HG03095 (cell line): ENCODE results near the gene ARFRP1.

Experiments used
- ATAC-seq: cut with Tn5 transposase; IDR thresholded peaks from one replicate; pipeline ENCODE4 v1.9.1; 2021; ENCODE audit warnings: moderate library complexity; ENCODE audit not compliant: unreplicated experiment

Gene ARFRP1

DNA sequence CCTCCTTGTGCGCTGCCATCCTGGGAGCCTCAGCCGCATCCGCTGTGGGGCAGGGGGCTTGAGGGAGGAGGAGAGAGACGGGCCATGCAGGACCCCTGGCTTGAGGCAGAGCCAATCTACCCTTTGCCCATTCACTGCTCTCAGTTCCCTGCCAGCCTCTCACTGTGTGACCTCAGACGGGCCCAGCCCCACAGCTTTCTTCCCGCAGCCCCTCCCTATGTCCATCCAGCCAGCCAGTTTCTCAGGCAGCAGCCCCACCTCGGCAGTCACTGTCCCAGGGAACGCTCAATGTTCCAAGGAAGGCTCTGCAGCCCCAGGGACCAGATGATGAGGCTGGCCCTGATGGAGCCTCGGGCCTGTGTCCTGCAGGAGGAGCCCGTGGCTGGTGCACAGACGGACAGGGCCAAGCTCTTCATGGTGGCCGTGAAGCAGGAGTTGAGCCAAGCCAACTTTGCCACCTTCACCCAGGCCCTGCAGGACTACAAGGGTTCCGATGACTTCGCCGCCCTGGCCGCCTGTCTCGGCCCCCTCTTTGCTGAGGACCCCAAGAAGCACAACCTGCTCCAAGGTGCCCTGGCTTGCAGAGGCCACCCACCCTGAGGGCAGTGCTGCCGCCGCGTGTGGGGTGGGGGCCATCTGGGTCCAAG is 15.2 kb downstream of the ARFRP1 start:
- no peak for ATAC-seq

DNA sequence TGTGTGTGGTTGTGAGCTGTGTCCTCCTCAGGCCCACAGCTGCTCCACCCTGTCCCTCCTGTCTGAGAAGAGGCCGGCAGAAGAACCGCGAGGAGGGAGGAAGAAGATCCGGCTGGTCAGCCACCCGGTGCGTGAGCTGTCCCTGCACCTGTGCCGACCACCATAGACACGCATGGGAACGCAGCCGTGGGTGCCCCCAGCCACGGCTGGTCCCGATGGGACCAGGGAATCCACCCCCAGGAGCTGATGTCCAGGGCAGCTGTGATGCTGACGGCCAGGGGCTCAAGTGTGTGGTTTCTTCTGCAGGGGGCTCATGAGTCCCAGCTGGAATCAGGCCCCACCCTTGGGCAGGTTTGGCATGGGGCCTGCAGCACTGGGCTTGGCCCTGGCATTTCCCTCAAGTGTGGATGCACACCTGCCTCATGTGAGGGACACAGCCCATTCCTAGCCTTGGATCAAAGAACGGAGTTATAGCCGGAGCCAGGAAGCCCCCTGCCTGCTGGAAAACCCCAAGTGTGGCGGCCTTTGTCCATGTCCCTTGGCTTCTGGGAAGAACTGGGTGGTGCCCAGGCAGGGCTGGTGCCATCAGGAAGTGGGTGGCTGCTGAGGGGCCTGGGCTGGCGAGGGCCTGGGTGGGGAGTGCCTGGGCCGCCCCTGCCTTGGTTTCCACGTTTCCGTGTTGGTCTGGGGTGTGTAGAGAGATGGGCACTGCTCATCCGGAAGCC is 15.9 kb downstream of the ARFRP1 start:
- ATAC-seq = no peak

DNA sequence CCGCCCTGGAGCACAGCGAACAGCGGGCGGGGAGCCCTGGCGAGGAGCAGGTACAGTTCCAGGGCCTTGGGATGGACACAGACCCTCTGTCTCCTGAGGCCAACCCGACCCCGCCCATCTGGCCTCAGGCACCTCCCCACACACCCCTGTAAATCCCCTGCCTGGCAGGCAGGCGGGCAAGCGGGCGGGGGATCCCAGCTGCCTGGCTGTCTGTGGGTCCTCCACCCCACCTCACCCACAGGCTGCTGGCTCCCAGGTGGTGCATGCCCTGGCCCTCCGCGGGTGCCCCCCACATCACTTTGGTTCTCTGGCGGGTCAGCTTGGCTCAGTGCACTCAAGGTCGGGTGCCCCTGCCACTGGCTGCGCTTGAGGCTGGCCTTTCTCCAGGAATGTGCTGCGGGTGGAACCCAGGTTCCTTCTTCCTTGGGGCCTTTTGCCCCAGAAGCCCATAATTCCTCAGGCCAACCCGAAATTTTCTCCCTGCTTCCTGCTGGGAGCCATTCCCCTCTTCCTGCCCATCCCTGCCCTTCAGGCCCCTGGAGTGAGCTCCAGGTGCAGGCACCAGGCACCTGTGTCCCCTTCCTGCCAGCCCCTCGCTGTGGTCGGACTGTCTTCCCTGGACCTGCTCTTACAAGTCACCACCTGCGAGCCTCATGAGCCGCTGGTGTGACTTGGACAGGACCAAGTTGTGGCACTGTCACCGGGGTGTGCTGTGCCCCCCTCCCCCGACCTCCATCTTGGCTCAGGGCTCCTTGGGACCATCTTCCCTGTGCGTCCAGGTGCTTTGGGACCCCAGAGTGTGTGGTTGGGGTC is 16.7 kb downstream of the ARFRP1 start:
- no peak for ATAC-seq

DNA sequence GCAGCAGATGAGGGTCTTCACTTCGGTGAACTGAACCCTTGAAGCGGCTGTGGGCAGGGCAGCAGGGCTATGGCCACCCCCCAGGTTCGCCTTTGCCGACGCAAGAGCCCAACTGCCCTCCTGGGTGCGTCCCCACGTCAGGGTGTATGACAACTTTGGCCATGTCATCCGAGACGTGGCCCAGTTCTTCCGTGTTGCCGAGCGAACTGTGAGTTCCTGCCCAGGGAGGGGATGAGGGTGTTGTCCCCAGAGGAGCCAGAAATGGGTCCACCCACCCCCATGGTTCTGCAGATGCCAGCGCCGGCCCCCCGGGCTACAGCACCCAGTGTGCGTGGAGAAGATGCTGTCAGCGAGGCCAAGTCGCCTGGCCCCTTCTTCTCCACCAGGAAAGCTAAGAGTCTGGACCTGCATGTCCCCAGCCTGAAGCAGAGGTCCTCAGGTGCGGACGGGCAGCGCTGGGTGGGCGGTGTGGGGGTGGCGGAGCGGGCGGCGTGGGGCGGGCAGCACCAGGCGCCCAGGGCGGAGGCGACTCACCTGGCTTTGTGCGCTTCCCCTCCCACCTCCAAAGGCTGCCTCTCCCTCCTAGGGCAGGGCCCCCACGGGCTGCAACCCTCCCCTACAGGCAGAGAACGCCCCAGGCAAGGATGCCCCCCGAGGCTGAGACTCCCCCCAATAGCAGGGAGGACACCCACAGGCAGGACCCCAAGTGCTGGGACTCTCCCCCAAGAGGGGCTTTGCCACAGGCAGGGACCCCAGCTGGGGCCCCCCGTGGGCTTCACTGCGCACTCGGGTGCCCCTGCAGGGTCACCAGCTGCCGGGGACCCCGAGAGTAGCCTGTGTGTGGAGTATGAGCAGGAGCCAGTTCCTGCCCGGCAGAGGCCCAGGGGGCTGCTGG is 17.5 kb downstream of the ARFRP1 start:
- ATAC-seq = no peak

DNA sequence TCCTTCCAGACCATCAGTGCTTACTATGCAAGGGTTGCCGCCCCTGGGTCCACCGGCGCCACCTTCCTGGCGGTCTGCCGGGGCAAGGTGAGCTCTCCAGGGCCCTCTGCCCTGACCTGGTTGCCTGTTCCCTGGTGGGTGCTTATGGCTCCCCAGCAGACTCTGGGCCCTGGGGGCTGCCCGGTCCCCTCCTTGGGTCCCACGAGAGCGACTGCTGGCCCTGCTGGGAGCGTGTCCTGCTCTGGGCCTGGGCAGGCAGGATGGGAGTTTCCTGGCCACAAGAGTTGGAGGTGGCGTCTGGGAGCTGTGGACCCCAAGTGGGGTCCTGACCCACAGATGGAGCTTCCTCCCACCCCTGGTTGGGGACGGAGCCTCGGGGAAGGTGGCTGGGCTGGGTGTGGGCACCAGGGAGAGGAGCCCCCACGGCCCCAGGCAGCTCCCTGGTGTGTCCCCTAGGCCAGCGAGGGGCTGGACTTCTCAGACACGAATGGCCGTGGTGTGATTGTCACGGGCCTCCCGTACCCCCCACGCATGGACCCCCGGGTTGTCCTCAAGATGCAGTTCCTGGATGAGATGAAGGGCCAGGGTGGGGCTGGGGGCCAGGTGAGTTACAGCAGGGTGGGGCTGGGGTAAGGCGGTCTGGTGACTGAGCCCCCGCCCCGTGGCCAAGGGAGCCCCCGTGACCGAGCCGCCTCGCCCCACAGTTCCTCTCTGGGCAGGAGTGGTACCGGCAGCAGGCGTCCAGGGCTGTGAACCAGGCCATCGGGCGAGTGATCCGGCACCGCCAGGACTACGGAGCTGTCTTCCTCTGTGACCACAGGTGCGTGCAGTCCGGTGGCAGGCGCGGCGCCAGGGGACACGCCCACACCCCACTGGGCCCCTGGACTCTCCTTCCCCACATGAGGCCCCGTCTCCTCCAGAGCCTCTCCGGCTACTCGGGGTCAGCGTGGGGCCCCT is 18.5 kb downstream of the ARFRP1 start:
- ATAC-seq = no peak

DNA sequence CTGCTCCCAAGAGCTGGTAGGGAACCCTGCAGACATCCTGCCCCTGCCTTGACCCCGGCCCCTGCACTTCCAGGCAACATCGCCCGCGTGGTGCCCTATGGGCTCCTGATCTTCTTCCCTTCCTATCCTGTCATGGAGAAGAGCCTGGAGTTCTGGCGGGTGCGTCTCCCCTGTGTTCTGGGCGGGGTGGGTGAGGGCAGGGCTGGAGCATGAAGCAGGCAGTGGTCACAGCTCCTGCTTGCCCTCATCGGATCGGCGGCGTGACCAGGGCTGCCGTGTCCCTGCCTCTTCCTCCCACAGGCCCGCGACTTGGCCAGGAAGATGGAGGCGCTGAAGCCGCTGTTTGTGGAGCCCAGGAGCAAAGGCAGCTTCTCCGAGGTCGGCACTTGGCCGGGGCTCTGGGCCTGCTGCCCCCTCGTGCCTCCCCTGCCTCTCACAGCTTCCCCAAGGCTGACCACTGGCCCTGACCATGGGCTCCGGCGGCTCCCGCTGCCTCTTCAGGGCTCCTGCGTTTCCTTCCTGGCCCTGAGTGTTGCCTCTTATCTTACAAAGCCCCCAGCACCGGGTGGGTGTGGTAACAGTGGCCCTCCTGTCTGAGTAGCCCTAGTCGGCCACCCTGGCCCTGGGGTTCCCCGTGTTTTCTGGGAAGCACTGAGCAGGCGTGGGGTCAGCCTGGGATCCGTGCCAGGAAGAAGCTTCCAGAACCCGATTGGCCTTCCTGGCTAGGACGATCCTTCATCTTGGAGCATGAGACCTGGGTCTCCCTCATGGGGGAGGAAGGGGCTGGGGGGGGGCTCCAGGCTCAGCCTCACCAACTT is 19.3 kb downstream of the ARFRP1 start:
- no peak for ATAC-seq

DNA sequence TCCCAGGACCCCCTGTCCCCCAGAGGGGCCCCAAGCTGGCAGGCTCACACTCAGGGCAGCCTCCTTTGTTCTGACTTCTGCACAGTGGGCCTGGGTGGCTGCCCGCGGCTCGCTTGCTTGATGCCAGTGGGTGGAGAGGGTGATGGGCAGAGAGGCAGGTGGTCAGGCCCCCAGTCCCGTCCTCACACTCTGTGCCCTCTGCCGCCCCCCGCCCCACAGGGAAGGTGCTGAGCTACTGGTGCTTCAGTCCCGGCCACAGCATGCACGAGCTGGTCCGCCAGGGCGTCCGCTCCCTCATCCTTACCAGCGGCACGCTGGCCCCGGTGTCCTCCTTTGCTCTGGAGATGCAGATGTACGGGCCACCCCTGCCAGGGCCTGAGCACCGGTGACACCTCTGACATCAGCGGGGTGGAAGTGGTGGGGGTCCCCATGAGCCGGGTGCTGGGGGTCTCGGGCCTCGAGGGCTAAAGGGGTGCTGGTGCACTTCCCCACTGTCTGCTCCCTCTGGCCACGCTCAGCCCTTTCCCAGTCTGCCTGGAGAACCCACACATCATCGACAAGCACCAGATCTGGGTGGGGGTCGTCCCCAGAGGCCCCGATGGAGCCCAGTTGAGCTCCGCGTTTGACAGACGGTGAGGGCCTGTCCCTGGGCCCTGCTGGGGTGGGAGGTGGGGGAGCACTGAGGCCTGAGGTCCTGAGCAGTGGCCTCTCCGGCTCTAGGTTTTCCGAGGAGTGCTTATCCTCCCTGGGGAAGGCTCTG is 20.2 kb downstream of the ARFRP1 start:
- ATAC-seq = no peak

DNA sequence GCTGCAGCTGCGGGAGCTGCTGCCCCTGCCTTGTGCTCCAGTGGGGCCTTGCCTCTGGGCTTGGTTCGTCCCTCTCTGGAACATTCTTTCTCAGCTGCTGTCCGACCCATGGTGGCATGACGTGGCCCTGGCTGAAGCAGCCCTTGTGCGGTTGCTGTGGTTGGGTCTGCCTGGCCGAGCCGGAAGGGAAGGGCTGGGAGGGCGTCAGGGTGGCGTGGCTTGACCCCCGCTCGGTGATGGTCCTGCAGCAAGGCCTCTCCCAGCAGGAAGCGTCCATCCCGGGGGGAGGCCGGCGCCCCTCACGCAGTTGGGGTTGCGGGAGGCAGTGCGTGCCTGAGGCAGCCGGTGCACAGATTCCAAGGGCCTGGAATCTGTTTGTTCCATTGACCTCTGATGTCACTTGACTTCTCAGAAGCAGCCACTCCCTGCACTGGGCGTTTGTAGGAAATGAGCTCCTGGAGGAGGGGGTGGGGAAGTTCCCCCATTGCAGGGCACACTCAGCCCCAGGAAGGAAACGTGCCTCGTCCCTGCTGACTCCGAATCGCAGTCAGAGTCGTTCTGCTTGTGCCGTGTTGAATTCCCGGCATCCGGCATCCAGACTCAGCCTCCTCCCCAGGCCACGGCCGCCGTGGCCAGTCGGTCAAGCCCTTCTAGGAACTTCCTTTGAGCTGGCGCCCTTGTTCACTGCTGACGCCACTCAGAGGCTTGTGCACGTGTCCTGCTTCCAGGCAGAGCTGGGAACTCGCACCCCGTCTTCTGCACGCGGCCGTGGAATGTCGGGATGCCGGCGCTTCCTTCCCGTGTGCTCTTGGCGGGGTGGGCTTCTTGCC is 21.1 kb downstream of the ARFRP1 start:
- no peak for ATAC-seq

DNA sequence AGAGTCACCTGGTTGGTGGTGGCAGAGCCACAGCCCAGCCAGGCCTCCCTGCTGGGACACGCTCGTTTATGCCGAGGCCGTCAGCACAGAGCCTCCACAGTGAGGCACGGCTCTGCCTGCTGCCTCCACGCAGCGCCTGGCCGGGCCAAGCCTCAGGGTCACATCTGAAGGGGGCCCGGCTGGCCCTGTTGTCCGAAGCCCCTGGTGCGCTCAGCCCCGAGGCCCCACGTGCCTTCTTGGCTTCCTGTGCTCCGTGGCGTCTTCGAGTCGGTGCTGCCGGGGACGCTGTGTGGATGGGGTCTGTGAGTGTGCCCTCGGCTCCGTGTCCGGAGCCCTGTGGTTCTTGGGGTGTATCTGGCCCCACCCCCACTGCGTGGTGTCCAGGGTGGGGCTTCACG is 21.7 kb downstream of the ARFRP1 start:
- no peak for ATAC-seq

DNA sequence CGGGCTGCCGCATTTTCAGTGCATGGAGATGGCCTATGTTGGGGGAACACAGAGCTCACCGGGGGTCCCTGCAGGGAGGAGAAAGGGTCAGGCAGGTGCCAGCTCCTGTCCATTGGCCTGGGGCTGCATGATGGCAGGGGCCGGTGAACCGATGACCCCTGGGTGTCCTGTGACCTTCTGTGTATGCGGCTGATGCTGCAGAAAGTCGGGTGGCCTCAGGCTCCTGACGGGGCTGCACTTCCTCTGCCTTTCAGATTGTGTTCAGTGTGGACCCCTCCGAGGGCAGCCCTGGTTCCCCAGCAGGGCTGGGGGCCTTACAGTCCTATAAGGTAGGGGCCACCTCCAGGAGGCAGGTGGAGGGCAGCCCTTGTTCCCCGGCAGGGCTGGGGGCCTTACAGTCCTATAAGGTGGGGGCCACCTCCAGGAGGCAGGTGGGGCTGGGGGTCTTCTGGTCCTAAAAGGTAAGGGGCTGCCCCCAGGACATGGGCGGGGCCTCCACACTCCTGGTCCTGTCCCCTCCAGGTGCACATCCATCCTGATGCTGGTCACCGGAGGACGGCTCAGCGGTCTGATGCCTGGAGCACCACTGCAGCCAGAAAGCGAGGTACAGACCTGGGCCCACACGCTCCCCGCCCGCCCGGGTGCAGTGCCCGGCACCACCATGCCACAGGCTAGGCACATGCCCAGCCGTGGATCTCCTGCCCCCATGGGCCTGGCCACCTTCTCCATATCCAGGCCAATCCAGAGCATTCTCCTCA is 22.3 kb downstream of the ARFRP1 start:
- ATAC-seq = no peak

DNA sequence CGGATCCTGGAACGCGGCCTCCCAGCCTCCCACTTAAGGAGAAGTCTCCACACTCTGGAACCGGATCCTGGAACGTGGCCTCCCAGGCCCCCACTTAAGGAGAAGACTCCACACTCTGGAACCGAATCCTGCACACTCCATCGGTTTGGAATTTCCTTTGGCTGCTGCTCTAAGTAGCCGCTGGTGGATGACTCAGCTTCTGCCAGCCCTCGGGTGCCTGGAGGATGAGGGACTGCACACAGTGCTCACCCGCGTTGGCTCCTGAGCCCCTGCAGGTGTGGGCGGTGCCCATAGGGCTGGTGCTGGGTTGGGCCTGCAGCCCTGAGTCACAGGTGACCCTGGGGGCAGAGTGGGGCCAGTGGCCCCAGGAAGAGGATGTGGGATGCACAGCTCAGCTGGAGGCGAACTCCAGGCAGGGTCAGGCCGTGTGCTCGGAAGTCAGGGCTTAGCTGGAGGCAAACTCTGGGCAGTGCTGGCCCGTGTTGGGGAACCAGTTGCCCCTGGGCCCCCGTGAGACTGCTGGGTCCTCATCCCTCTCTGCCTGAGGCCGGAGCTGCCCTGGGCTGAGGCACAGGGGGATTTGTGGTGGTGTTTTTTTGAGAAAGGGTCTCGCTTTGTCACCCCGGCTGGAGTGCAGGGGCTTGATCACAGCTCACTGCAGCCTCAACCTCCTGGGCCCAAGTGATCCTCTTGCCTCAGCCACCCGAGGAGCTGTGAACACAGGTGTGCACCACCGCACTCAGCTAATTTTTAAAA is 25.2 kb downstream of the ARFRP1 start:
- ATAC-seq = no peak

DNA sequence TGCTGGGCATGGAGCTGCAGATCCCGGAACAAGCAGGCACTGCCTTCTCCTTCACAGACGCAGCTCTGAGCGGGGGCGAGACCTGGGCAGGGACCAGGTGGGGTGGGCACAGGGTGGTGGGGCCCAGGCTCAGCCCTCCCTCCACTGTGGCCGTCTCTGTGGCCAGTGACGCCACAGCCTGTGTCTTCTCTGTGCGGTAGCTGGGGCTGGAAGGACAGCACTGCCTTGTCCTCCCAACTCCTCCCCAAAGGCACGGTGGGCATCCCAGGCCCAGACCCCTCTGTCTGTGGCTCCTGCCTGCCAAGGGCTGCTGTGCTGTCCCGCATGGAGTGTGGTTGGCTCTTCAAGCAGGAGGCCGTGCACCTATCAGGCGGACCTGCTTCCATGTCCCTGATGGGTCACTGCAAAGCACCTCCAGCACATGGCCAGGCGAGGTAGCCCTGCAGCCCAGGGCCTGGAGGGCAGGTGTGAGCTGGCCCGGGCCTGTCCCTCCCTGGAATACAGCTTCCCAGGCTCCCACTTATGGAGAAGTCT is 26.1 kb downstream of the ARFRP1 start:
- ATAC-seq = no peak

DNA sequence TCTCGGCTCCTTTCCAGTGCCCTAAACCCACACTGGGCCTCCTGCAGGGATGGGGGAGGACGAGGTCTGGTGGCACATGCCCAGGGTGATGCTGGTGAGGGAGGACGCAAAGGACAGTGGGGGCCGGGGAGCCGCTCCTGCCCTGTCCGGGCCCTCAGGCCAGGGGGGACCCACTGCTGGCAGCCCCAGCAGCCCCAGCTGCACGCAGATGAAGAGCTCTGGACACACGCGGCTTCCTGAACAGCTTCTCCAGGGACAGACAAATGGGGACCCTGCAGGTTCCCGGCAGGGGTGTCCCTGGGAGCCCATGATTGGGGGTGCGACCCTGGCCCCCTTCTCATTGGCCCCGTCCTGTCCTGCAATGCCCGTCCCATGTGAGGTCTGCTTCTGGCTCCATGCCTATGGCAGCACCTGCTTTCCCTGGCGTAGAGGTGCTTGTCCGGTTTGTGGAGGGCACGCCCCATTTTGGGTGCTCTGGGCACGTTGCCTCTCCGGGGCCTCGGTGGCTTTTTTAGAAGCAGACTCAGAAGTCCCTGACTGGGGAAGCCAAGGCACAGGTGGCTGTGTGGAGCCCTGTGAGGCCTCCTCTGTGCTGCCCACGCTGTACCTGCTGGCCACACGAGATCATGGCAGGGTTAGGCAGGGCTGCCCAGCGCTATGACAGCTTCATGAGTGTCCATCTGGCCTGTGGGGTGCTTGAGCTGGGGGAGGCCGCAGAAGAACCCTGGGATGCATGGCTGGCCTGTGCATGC is 26.7 kb downstream of the ARFRP1 start:
- ATAC-seq = no peak

DNA sequence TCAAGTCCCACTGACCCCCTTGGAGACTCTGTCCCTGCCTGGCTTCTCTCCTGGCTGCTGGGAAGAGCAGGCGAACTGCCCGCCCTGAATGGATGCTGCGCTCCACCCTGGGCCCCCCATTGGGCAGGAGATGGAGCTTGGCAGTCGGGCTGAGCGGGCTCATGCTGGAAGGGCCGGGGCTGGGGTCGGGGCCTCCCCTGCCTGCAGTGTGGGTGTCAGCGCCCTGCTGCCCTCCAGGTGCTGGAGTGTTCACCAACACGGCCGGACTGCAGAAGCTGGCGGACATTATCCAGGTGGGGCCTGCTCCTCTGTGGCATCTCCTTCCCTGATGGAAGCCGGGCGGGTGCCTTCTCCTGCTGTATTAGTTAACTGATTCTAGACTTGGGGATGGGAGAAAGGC is 27.3 kb downstream of the ARFRP1 start:
- ATAC-seq = no peak

DNA sequence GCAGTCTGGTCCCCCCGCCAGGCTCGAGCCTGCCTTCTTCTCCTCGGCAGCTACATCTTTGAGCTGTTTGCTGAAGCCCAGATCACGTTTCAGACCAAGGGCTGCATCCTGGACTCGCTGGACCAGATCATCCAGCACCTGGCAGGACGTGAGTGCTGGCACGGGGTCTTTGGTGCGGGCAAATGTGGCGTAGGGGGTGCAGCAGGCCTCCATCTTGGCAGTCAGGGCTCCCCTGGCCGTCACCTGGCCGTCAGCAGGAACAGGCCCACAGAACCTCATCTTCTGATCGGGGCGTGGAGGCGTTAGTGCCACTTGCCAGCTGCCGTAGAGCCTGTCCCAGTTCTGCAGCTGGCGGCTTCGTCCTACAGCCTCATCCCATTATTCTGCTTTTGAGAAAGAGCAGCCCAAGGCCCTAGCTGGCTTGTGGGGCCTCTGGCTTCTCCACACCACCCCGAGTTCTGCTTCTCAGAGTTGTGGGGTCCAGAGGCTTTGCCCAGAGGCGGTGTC is 27.9 kb downstream of the ARFRP1 start:
- no peak for ATAC-seq
